Activated gamma-delta T cell treated with anti-CD3 and anti-CD28 coated beads, Interleukin-2, amount 50 U/mL, for 16 hours (primary cell): ENCODE measurements around the gene AK8.
A peak's percentile ranks its signal among the peaks of the same experiment; 100 is the strongest.

Source experiments
- DNase-seq: peaks from one replicate; pipeline ENCODE4 v3.0.0-alpha.2; 2020; ENCODE audit warnings: low read depth

Gene AK8

GRCh38 chr9:132877824-132878694, at the start of gene AK8:
Gene AK8 (minus strand): TSS chr9:132878284. CDS start chr9:132878255, 29 bp downstream.
- DNase-seq = peak; percentile 60

- DNase-seq = no peak
Observed at GRCh38 chr9:132927704-132928103, 49.6 kb upstream of the AK8 start.

DNA sequence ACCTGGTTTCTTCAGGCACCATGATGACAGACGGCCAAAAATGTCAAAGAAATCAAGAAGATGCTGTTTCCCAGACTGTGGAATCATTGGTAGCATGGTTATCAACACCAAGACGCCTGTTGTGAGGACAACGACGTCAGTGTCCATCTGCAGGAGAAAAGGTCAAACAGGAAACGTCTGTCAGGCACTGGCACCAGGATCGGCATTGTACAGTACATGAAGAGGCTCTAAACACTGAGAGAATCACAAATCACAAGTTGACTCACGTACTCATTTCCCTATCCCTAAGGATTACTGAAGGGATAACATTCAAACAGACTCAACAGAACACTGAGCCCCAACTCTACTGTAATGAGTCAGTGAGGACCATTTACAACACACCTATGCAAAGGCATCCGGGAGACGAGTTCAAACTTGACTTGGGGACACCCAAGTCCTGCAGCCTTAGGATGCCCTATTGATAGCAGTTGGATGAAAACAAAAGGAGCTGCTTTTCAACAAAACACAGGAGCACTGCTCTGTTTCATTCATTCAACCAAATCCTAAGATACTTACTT, 45.3 kb upstream of the AK8 start:
- no peak for DNase-seq

DNA sequence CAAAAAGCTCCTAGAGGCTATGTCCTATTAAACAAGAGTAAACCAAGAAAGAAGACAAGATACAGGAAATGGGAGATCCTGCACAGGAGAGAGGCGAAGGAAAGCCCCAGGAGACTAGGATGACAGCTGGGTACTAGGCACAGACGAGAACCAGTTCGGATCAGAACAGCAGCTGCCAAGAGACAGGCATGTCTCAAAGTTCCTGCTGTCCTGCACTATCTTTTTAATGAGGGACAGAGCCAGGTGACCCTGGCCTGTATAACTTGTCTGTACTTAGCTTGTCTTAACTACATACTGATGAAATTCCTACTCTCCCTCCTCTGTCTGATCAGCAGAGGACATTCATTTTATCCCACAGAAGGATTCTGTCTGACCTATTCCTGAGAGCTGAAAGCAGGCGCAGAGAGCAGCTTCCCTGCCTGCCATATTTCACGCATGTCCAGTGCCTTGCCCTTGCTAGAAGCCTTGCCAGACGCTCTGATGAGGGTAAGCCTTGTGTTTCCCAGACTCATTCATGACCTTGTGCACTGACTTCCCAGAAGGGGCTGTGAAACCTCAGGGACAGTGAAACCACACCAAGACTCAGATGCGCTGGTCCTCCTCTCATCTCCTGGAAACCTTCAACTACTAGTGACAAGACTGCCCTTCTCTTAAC, 41.7 kb upstream of the AK8 start:
- DNase-seq = no peak

GRCh38 chr9:132914924-132915323, 36.8 kb upstream of the AK8 start:
- no peak for DNase-seq

DNA sequence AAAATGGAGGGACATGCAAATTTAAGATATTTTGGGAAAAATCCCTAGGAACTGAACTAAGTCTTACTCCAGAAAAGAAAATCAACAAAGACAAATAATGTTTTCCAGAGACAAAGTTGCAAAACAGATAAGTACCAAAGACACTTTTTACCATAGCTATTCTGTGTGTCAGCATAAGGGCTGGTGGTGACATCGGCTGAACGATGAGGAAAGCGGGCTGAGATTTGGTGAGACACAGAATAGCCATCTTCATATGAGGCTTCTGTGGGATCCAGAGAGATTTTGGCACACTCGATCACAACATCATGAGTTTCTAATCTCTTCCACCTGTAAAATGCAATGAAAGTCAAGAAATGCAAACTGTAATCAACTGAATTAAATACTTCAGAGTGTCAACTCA, 34.0 kb upstream of the AK8 start:
- DNase-seq = no peak

DNA sequence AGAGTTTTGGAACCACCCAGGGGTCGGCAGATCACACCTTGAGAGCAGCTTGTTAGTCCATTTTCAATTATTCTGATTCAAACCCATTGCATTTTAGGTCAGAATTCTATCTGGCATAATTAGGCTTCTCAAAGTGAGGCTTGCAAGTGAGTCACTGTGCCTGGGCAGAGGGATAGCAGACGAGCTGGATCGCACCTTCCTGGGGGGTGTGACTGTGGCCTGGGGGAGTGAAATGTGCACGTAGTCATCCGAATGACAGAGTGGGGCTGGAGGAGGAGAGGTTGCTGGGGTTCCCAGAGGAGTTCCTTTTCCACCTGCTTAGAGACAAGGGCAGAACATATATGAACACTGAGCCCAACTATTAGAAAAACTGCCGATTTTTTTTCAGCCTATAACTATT, 32.3 kb upstream of the AK8 start:
- no peak for DNase-seq

DNA sequence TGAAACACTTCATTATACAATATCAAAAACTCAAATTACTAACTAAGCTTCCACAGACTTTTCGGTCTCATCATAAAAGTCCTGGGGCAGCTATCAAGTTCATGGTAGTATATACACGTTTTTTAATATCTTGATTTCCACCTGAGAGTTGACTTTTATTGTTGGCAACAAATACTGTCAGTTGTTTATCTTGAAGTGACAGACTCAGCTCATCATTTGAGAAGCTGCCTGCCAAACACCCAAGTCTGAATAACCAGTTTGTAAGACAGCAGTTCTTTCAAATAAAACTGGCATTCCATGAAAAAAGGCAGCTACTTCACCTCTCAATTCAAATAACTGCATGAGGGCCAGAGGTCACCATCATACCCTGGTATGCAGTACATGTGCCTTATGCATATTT, 31.2 kb upstream of the AK8 start:
- DNase-seq = no peak

DNA sequence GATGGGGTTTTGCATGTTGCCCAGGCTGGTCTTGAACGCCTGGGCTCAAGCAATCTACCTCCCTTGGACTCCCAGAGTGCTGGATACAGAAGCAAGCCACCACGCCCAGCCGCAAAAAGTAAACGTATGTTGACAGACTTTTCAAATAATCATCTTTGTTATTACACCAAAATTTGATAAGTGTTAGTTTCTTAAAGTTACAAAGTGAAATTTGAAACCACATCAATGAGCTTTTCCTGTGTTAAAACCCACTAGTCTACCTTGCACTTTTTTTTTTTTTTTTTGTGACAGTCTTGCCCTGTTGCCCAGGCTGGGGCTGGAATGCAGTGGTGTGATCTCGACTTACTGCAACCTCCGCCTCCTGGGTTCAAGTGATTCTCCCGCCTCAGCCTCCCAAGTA, 30.6 kb upstream of the AK8 start:
- DNase-seq = peak; percentile 14

DNA sequence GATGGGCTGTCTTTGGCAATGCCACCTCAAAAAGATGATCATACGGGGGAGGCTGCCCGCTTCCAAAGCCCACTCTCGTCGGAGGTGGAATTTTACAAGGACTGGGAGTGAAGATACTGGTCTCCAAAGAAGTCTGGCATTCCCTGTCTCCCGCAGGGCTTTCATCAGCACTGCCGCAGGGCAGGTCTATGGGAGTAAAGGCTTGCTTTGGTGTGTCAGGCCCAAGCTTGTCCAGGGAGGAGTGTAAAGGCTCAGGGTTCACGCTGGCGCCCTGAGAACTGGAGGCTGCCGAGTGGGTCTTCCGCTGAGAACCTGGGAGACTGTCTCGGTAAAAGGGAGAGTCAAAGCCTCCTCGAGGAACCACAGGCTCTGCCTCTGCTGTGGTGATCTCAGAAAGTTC, 27.6 kb upstream of the AK8 start:
- no peak for DNase-seq

DNA sequence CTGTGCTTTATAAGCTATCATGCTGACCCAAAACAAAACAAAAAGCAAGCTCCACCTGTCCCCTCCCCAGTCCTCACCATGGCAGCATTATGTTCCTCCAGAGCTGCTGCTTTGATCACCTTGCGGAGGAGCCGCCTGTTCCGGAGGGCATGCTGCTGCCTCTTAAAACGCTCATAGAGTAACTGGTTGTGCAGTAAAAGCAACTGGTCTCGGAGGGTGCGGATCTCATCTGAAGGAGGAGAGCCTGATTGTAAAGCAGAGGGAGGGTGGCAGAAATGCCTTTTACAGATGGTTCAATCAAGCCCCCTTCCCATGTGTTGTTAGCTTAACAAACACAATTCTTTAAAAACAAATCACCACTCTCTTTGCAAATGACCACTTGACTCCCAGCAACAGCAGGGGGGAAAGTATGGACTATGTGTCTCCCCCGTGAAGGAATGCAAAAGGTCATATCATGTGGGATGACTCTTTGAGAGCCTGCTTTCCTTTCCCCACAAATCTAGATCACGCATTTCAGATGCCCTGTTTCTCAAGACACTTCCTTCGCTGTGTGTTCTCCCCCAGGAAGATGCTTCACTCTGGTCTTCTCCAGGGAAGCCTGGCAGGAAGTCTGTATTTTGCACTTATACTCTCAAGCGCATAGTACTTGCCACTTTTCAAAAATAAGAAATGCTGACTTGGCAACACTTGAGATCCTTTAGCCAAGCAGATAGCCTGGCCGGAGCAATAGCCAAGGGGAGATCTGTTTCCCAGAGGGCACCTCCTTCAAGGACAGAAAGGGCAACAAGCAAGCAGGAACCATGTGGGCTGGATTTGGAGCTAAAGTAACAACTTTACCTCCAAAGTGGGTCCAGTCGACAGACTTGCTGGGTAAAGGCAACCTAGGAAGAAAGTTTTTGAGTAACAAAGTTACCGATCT, 25.7 kb upstream of the AK8 start:
- DNase-seq = no peak

GRCh38 chr9:132901858-132902831, 24.1 kb upstream of the AK8 start:
- DNase-seq = peak; percentile 60

DNA sequence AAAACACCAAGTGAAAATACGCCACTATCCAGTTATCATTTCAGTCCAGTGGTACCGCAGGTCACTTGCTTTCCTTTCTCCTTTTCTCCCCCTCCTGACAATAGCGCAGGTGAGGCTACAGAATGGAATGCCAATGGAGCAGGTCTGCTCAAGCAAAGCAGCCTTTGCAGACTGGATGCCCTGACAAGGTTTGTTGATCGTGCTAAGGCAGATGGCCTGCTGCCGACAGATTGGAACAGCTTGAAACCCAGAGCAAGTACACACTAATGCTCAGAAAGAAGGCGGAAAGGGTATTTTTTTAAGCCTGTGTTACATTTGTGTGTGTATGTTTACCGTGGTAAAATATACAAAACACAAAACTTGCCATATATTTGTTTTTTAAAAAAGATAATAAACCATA, 20.0 kb upstream of the AK8 start:
- no peak for DNase-seq

DNA sequence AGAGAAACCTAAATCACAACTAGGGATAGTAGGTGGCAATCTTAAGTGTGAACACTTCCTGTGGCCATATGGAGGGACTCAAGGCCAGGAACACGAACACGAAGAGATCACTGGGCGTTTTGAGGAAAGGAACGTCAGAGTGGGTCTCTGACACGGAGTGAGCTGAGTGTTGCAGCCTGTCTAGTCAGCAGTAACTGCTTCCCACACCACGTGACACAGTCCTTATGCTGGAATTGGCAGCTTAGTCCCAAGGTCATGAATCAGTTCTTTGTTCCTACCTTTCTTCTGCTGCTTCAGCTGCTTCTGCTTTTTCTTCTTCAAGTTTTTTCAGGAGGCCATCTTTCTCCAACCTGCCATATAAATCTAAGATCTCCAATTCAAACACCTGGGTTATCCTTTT, 18.8 kb upstream of the AK8 start:
- no peak for DNase-seq

- DNase-seq = no peak
Observed at GRCh38 chr9:132896264-132896663, 18.2 kb upstream of the AK8 start.

DNA sequence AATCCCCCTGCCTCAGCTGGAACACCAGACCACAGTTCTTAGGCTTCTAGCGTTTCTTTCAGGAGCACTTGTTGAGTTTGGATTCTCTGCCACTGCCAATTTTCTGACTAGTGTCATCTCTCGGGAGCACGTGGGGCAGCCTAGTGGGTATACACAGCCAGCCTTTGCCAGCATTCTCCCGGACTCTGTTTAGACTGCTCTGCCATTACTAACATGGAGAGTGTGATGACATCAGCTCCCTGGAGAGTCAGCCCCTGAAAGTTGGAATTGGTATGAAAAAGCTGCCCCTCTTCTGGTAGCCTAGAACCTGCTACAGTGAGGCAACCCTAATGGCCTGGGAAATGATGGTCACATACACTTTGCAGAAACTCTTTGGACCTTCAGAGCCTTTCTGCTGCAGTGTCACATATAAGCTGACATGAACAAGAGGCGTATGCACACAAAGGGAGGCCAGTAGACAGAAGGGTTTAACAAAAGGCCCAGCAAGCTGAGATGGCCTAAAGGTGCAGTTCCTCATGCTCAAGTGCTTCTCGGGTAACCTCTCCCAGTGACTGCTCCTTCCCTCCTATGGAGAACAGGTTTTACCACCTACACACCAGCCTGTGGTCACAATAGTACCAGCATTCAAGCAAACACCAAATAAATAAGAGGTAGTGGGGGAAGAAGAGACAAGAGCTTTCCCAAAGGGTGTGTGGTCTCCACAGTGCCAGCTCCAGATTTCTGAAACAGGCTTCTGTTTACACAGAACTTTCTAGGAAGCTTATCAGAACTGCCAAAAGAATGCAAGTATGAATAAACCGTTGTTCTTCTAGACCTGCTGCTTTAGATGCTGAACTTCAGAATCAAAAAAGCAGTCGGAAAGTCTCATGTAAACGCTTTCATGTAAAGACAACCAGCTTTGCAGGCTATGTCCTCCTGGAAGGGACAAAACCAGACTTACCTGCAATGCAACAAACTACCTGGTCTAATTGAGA, 17.1 kb upstream of the AK8 start:
- DNase-seq = no peak

DNA sequence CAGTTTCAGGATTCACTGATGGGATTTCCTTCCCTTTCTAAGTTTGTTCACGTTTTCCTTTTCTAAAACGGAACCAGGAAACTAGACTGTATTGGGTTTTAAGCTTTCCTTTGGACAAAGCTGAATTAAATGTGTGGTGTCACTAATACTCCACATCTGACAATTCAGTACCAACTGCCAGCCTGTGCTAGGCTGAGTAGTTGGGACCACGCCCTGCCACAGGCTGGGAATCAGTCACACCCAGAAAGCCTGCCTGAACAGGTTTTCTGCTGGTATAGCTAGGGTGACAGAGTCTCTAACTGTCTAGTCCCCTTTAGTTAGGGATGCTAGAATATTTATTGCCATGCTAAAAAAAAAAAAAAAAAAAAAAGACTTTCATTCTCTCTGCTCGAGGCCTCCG, 16.3 kb upstream of the AK8 start:
- DNase-seq = no peak

DNA sequence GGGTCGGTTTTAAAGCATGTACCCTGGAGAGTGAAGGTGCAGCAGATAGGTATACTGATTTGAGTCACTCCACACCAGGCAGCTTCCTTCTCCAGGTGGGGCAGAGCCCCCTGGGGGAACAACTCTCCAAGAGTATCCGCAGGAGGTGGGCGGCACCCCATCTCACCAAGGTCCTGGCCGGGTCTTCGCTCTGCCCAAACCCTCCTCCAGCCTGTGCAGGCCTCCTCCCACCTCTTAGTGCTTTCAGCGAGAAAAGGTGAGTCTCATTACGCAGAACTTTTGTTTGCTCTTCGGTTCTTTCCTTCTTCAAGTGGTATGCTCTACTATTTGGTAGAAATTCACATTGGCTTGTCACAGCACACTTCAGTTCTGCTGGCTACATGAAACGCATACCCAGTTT, 14.3 kb upstream of the AK8 start:
- no peak for DNase-seq

- DNase-seq = no peak
Observed at GRCh38 chr9:132888151-132888550, 10.1 kb upstream of the AK8 start.
